Measurements from ENCODE around the gene ABCG4.

DNA sequence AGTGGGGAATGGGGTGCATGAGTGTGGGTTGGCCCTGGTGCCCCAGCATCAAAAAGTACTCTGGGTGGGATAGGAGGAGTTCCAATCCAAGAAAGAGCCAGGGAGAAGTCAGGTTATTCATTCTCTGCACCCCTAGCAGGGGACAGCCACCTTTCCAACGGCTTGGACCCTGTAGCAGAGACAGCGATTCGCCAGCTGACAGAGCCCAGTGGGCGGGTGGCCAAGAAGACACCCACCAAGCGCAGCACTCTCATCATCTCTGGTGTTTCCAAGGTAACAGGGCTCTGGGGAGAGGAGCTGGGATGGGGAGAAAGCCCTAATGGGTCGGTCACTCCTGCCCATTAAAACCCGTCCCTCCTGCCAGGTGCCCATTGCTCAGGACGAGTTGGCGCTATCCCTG, 35.1 kb upstream of the ABCG4 start:
- TF ChIP-seq EZH2 (IDR thresholded peaks at IDR 0.05; ENCODE audit: low read depth, unreplicated experiment) (no peak), ZNF331 (CRISPR knock-in tag; IDR thresholded peaks at IDR 0.05; ENCODE audit: low read depth) (no peak), EZH2phosphoT487 (IDR thresholded peaks at IDR 0.05; ENCODE audit: unreplicated experiment) (no peak), POLR2AphosphoS5 (IDR thresholded peaks at IDR 0.05; ENCODE audit: low read depth) (no peak), JUNB (IDR thresholded peaks at IDR 0.05; ENCODE audit: unreplicated experiment) (no peak), CREB1 (CRISPR knock-in tag; IDR thresholded peaks at IDR 0.05; ENCODE audit: low read depth) (no peak), STAT1 (IDR thresholded peaks at IDR 0.05; ENCODE audit: unreplicated experiment) (no peak), ZNF462 (CRISPR knock-in tag; IDR thresholded peaks at IDR 0.05) (no peak)
- TF ChIP-seq, protein P1, sequence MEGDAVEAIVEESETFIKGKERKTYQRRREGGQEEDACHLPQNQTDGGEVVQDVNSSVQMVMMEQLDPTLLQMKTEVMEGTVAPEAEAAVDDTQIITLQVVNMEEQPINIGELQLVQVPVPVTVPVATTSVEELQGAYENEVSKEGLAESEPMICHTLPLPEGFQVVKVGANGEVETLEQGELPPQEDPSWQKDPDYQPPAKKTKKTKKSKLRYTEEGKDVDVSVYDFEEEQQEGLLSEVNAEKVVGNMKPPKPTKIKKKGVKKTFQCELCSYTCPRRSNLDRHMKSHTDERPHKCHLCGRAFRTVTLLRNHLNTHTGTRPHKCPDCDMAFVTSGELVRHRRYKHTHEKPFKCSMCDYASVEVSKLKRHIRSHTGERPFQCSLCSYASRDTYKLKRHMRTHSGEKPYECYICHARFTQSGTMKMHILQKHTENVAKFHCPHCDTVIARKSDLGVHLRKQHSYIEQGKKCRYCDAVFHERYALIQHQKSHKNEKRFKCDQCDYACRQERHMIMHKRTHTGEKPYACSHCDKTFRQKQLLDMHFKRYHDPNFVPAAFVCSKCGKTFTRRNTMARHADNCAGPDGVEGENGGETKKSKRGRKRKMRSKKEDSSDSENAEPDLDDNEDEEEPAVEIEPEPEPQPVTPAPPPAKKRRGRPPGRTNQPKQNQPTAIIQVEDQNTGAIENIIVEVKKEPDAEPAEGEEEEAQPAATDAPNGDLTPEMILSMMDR (conservative IDR thresholded peaks at IDR 0.05; ENCODE audit: low read depth in 2 of 2), result no peak
- TF ChIP-seq, protein P2, sequence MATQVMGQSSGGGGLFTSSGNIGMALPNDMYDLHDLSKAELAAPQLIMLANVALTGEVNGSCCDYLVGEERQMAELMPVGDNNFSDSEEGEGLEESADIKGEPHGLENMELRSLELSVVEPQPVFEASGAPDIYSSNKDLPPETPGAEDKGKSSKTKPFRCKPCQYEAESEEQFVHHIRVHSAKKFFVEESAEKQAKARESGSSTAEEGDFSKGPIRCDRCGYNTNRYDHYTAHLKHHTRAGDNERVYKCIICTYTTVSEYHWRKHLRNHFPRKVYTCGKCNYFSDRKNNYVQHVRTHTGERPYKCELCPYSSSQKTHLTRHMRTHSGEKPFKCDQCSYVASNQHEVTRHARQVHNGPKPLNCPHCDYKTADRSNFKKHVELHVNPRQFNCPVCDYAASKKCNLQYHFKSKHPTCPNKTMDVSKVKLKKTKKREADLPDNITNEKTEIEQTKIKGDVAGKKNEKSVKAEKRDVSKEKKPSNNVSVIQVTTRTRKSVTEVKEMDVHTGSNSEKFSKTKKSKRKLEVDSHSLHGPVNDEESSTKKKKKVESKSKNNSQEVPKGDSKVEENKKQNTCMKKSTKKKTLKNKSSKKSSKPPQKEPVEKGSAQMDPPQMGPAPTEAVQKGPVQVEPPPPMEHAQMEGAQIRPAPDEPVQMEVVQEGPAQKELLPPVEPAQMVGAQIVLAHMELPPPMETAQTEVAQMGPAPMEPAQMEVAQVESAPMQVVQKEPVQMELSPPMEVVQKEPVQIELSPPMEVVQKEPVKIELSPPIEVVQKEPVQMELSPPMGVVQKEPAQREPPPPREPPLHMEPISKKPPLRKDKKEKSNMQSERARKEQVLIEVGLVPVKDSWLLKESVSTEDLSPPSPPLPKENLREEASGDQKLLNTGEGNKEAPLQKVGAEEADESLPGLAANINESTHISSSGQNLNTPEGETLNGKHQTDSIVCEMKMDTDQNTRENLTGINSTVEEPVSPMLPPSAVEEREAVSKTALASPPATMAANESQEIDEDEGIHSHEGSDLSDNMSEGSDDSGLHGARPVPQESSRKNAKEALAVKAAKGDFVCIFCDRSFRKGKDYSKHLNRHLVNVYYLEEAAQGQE (IDR thresholded peaks at IDR 0.05; ENCODE audit: unreplicated experiment), result no peak
- TF ChIP-seq, protein P3, sequence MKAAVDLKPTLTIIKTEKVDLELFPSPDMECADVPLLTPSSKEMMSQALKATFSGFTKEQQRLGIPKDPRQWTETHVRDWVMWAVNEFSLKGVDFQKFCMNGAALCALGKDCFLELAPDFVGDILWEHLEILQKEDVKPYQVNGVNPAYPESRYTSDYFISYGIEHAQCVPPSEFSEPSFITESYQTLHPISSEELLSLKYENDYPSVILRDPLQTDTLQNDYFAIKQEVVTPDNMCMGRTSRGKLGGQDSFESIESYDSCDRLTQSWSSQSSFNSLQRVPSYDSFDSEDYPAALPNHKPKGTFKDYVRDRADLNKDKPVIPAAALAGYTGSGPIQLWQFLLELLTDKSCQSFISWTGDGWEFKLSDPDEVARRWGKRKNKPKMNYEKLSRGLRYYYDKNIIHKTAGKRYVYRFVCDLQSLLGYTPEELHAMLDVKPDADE (IDR thresholded peaks at IDR 0.05), result no peak

All from GM23338 (cell line).